Heart left ventricle (tissue), 16 donors: ENCODE results near the gene CSMD2. TPM values are rescaled to one million over a fixed set of nuclear protein-coding genes. Genes with fewer than 3 reads are reported as not detected.

Source experiments
- ATAC-seq, 4 donors: fragments of 200-7000 bp; cut with Tn5 transposase; one replicate each; pipeline ENCODE4 v1.9.1; 2020 to 2022; ENCODE audit warnings: moderate library complexity in 4 of 4, mild to moderate bottlenecking in 3 of 4, moderate number of reproducible peaks in 1 of 4
- DNase-seq, 5 donors: peaks; one replicate each; pipeline ENCODE4 v3.0.0-alpha.2; 2020
- H3K27ac ChIP-seq, 12 donors: fragments of 200-600 bp; sonication (generic) in 4 of 12; one replicate each; pipeline versions ENCODE4 v1.5.0 to v1.8.0; 2016 to 2022; ENCODE audit warnings: mild to moderate bottlenecking in 2 of 12
- H3K27me3 ChIP-seq, 9 donors: fragments of 200-600 bp; sonication (generic) in 2 of 9; one replicate each; pipeline versions ENCODE4 v1.5.1 to v1.8.0; 2016 to 2022; ENCODE audit warnings: mild to moderate bottlenecking in 3 of 9
- H3K36me3 ChIP-seq, 9 donors: fragments of 200-600 bp; sonication (generic) in 2 of 9; one replicate each; pipeline versions ENCODE4 v1.5.0 to v1.8.0; 2018 to 2022; ENCODE audit warnings: mild to moderate bottlenecking in 2 of 9
- H3K4me1 ChIP-seq, 12 donors: fragments of 200-600 bp; sonication (generic) in 4 of 12; one replicate each; pipeline versions ENCODE4 v1.5.0 to v1.8.0; 2016 to 2022; ENCODE audit warnings: mild to moderate bottlenecking in 3 of 12
- H3K4me3 ChIP-seq, 12 donors: fragments of 200-600 bp; sonication (generic) in 4 of 12; one replicate each; pipeline versions ENCODE4 v1.5.0 to v1.8.0; 2017 to 2022; ENCODE audit warnings: mild to moderate bottlenecking in 9 of 12, moderate library complexity in 4 of 12
- H3K9me3 ChIP-seq, 12 donors: fragments of 200-600 bp; sonication (generic) in 4 of 12; one replicate each; pipeline versions ENCODE4 v1.5.0 to v1.8.0; 2016 to 2022; ENCODE audit warnings: mild to moderate bottlenecking in 1 of 12
- CTCF ChIP-seq, 12 donors: fragments of 200-600 bp; sonication (generic) in 4 of 12; IDR thresholded peaks; one replicate each; pipeline versions ENCODE4 v1.5.0 to v1.8.0; 2018 to 2022; ENCODE audit warnings: antibody characterized with exemption in 12 of 12, mild to moderate bottlenecking in 5 of 12
- POLR2A ChIP-seq, 2 donors: fragments of 450-650 bp; IDR thresholded peaks; one replicate each; pipeline ENCODE4 v1.6.1; 2017; ENCODE audit warnings: antibody characterized with exemption in 2 of 2, mild to moderate bottlenecking in 2 of 2, moderate library complexity in 2 of 2
- WGBS, 4 donors: extraction: QIAGEN DNeasy Blood & Tissue Kit in 2 of 4; methylation state at CpG; one replicate each; pipeline versions ENCODE4 v1.1.5 to v1.1.7; 2013 to 2018; 5-methylcytosine and 5-hydroxymethylcytosine counted together
- intact Hi-C, 10 donors: fragments of 100-400 bp; cut with DNase I; formaldehyde crosslinking; loops; one replicate each; pipeline versions ENCODE4 v1.11.1 to v1.14.2; 2022
- polyA plus RNA-seq, 2 donors: library from polyadenylated mRNA; stranded (reverse); fragments of 200-250 nt; gene quantifications; one replicate each; pipeline ENCODE4 v1.2.3, GENCODE V29; 2013
- total RNA-seq, 9 donors: library from RNA; depleted of rRNA in 2 of 9; stranded (reverse); fragments of >200 nt in 2 of 9; fragmentation: NEBNext Ultra II Directional in 3 of 9; extraction: Animal tissue kit (Norgen Biotek cat#: 25700) in 3 of 9; gene quantifications; one replicate each; pipeline versions ENCODE4 v1.1.0 to v1.2.4, GENCODE V29; 2016 to 2023
- donor health status: ischemic (EF 13 %, LVEDD 7.1; RV severe dilation, severe dysfunction).
- donor health status: healthy with polysubstance abuse.
- donor health status: DM: no; HTN: yes; CAD: no.
- donor health status: DM: no; HTN: no; CAD: no.
- donor health status: ischemic (EF 25% LVEDD 6.9; RV normal size, moderate dysfunction).
- donor health status: ischemic (EF 25% LVEDD 5.7; RV mildly dilated, moderate dysfunction).
- donor health status: healthy.
- donor health status: DM: yes; HTN: yes; CAD: no.
- donor health status: ischemic (EF 35%, LVEDD 5.7; RV mildly dilated, moderate dysfunction).
- donor health status: nonischemic (EF 11% LVEDD 7.7; RV severe dilation, severe dysfunction).
- donor health status: DM: yes; HTN: yes; CAD: no.
- donor health status: PGD.
- donor health status: ischemic (EF 29% LVEDD 5.4; RV normal size, mild dysfunction).
- donor health status: nonischemic (EF 23%, LVEDD 6.1; RV moderate dilation, normal function).

The CSMD2 gene
- total and polyA plus RNA-seq, 11 donors = 0.02 to 0.79 (median 0.22) TPM

GRCh38 chr1:33507661-33508060 lies 657.4 kb downstream of the CSMD2 start:
- ATAC-seq (no peak), DNase-seq (no peak)
- Histone ChIP-seq H3K27ac (no peak overlapping the region), H3K4me3 (no peak overlapping the region), H3K9me3 (peaks cover 0 to 4% (median 0%) of the 10 kb centered on the region in 12 donors), H3K4me1 (no peaks in the 10 kb centered on the region), H3K27me3 (no peaks in the 10 kb centered on the region), H3K36me3 (no peaks in the 10 kb centered on the region)
- intact Hi-C loops = no loop called here
- TF ChIP-seq POLR2A (IDR thresholded peaks at IDR 0.05) (no peak), CTCF (IDR thresholded peaks at IDR 0.05) (no peak)
- WGBS, 4 donors = 96 to 97% (median 96%) methylated on average over 3 of the region's 3 CpGs

- ATAC-seq = no peak
- H3K4me1 ChIP-seq = no peaks in the 10 kb centered on the region
- peaks cover 0 to 4% (median 0%) of the 10 kb centered on the region in 12 donors for H3K9me3 ChIP-seq
- no peak for DNase-seq
- intact Hi-C loops = no loop called here
- H3K4me3 ChIP-seq = no peak overlapping the region
- no peaks in the 10 kb centered on the region for H3K27me3 ChIP-seq
- no peaks in the 10 kb centered on the region for H3K36me3 ChIP-seq
- TF ChIP-seq POLR2A (IDR thresholded peaks at IDR 0.05) (no peak), CTCF (IDR thresholded peaks at IDR 0.05) (no peak)
- 77 to 88% (median 86%) methylated on average over 1 of the region's 1 CpG for WGBS, 4 donors
- no peak overlapping the region for H3K27ac ChIP-seq
Measured at GRCh38 chr1:33503506-33503905, 661.5 kb downstream of the CSMD2 start.

GRCh38 chr1:33502726-33503125 lies 662.3 kb downstream of the CSMD2 start:
- Histone ChIP-seq H3K9me3 (peaks cover 0 to 8% (median 0%) of the 10 kb centered on the region in 12 donors), H3K4me1 (no peaks in the 10 kb centered on the region), H3K27ac (no peak overlapping the region), H3K36me3 (peaks cover 0 to 4% (median 0%) of the 10 kb centered on the region in 9 donors), H3K27me3 (no peaks in the 10 kb centered on the region), H3K4me3 (no peak overlapping the region)
- intact Hi-C loops = no loop called here
- no peak for TF ChIP-seq CTCF (IDR thresholded peaks at IDR 0.05)
- TF ChIP-seq POLR2A (IDR thresholded peaks at IDR 0.05) = no peak
- 66 to 90% (median 81%) methylated on average over 5 of the region's 5 CpGs for WGBS, 4 donors
- DNase-seq (no peak), ATAC-seq (no peak)

GRCh38 chr1:33501774-33502173 lies 663.3 kb downstream of the CSMD2 start:
- TF ChIP-seq POLR2A (IDR thresholded peaks at IDR 0.05) (no peak), CTCF (IDR thresholded peaks at IDR 0.05) (no peak)
- 83 to 92% (median 90%) methylated on average over 6 to 8 of the region's 8 CpGs for WGBS, 4 donors

More at GRCh38 chr1:33501774-33502173, 663.3 kb downstream of the CSMD2 start:
- H3K27ac ChIP-seq = no peak overlapping the region
- no peaks in the 10 kb centered on the region for H3K4me1 ChIP-seq
- no peak overlapping the region for H3K4me3 ChIP-seq
- ATAC-seq (no peak), DNase-seq (no peak)
- H3K9me3 ChIP-seq = peaks cover 0 to 17% (median 0%) of the 10 kb centered on the region in 12 donors
- no peaks in the 10 kb centered on the region for H3K27me3 ChIP-seq
- H3K36me3 ChIP-seq = peaks cover 0 to 4% (median 0%) of the 10 kb centered on the region in 9 donors
- intact Hi-C loops = no loop called here
